Measurements from ENCODE around the gene EPB41L1. TPM values are rescaled to one million over a fixed set of nuclear protein-coding genes. Genes with fewer than 3 reads are reported as not detected.

The EPB41L1 gene
- total and polyA plus RNA-seq, 2 experiments from 2014 or later, result 17.0 to 19.2 TPM

GRCh38 chr20:36215778-36216177 is 61.2 kb downstream of the EPB41L1 start:
- no peak for DNase-seq
- Histone ChIP-seq H3K9me3 (ENCODE audit: low read depth) (no peaks in the 10 kb centered on the region), H3K79me2 (ENCODE audit: insufficient read depth) (no peaks in the 10 kb centered on the region), H3K9me2 (ENCODE audit: insufficient read depth) (no peaks in the 10 kb centered on the region), H3K9ac (no peak overlapping the region), H3K36me3 (ENCODE audit: low read depth) (no peaks in the 10 kb centered on the region), H4K20me1 (ENCODE audit: insufficient read depth) (no peaks in the 10 kb centered on the region), H2AFZ (no peak overlapping the region), H3K27me3 (replicated peaks; ENCODE audit: insufficient read depth) (no peaks in the 10 kb centered on the region), H3K4me3 (no peak overlapping the region), H3K4me2 (ENCODE audit: unreplicated experiment) (no peak overlapping the region), H3K4me1 (ENCODE audit: insufficient read depth) (no peaks in the 10 kb centered on the region), H3K27ac (no peak overlapping the region), H3F3A (ENCODE audit: insufficient read depth) (no peaks in the 10 kb centered on the region)
- in situ Hi-C loops (cut with MboI), result no loop called here
- WGBS, 2 experiments (ENCODE audit: low coverage in 1 of 2, low lambda C conversion rate in 2 of 2, missing lambda C conversion rate in 2 of 2), result 89 to 94% methylated on average over 4 of the region's 4 CpGs
- TF ChIP-seq EZH2 (IDR thresholded peaks at IDR 0.05; ENCODE audit: insufficient read depth, poor library complexity, severe bottlenecking), result no peak
- TF ChIP-seq EZH2phosphoT487 (IDR thresholded peaks at IDR 0.05; ENCODE audit: insufficient read depth, low read depth), result no peak

DNA sequence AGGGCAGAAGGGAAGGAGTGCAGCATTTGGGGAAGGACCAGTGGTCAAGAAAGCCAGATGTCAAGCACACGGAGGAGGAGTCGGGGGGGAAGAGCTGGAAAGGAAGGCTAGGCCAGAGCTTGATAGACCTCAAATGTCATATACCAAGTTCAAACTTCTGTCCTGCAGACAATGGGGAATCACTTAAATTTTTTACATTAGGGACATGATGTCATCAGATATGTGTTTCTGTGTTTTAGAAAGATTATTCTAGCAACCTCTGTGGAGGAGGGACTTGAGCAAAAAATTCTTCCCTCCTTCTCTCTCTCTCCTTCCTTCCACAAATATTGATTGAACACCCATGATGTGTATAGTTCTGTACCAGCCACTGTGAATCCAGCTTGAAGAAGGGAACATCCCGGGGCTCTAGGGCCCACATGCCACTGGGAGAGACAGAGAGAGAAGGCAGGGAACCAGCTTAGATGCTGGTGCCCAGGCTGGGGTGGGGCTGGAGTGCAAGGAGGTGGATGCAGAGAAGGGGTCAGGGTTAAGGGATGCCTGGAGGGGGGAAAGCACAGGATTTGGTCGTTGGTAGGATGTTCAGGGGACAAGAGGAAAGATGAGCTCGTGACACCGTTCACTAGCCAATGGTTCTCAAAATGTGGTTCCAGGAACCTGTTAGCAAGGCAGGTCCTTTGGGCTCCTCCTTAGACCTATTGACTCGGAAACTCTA is 61.9 kb downstream of the EPB41L1 start:
- no peaks in the 10 kb centered on the region for H3K36me3 ChIP-seq (ENCODE audit: low read depth)
- no peaks in the 10 kb centered on the region for H3F3A ChIP-seq (ENCODE audit: insufficient read depth)
- H3K27ac ChIP-seq, result no peak overlapping the region
- no peaks in the 10 kb centered on the region for H4K20me1 ChIP-seq (ENCODE audit: insufficient read depth)
- H3K4me2 ChIP-seq (ENCODE audit: unreplicated experiment), result no peak overlapping the region
- no peak overlapping the region for H3K4me3 ChIP-seq
- H3K4me1 ChIP-seq (ENCODE audit: insufficient read depth), result no peaks in the 10 kb centered on the region
- no peaks in the 10 kb centered on the region for H3K27me3 ChIP-seq (replicated peaks; ENCODE audit: insufficient read depth)
- no peak for DNase-seq
- WGBS, 2 experiments (ENCODE audit: low coverage in 1 of 2, low lambda C conversion rate in 2 of 2, missing lambda C conversion rate in 2 of 2), result 63 to 66% methylated on average over 7 of the region's 7 CpGs
- H3K79me2 ChIP-seq (ENCODE audit: insufficient read depth), result no peaks in the 10 kb centered on the region
- in situ Hi-C loops (cut with MboI), result no loop called here
- no peak overlapping the region for H3K9ac ChIP-seq
- TF ChIP-seq EZH2phosphoT487 (IDR thresholded peaks at IDR 0.05; ENCODE audit: insufficient read depth, low read depth) (no peak), EZH2 (IDR thresholded peaks at IDR 0.05; ENCODE audit: insufficient read depth, poor library complexity, severe bottlenecking) (no peak)
- no peaks in the 10 kb centered on the region for H3K9me2 ChIP-seq (ENCODE audit: insufficient read depth)
- H3K9me3 ChIP-seq (ENCODE audit: low read depth), result no peaks in the 10 kb centered on the region
- H2AFZ ChIP-seq, result no peak overlapping the region

GRCh38 chr20:36217226-36217625 is 62.7 kb downstream of the EPB41L1 start:
- H3K36me3 ChIP-seq (ENCODE audit: low read depth), result no peaks in the 10 kb centered on the region
- in situ Hi-C loops (cut with MboI), result no loop called here
- H3K4me1 ChIP-seq (ENCODE audit: insufficient read depth), result no peaks in the 10 kb centered on the region
- 80 to 89% methylated on average over 4 of the region's 4 CpGs for WGBS, 2 experiments (ENCODE audit: low coverage in 1 of 2, low lambda C conversion rate in 2 of 2, missing lambda C conversion rate in 2 of 2)
- no peak for DNase-seq
- H3K27ac ChIP-seq, result no peak overlapping the region
- no peak overlapping the region for H2AFZ ChIP-seq
- no peaks in the 10 kb centered on the region for H3K27me3 ChIP-seq (replicated peaks; ENCODE audit: insufficient read depth)
- H3K79me2 ChIP-seq (ENCODE audit: insufficient read depth), result no peaks in the 10 kb centered on the region
- H3K4me3 ChIP-seq, result no peak overlapping the region
- no peaks in the 10 kb centered on the region for H3K9me3 ChIP-seq (ENCODE audit: low read depth)
- H3K9ac ChIP-seq, result no peak overlapping the region
- no peaks in the 10 kb centered on the region for H3F3A ChIP-seq (ENCODE audit: insufficient read depth)
- H4K20me1 ChIP-seq (ENCODE audit: insufficient read depth), result no peaks in the 10 kb centered on the region
- no peak for TF ChIP-seq EZH2phosphoT487 (IDR thresholded peaks at IDR 0.05; ENCODE audit: insufficient read depth, low read depth)
- TF ChIP-seq EZH2 (IDR thresholded peaks at IDR 0.05; ENCODE audit: insufficient read depth, poor library complexity, severe bottlenecking), result no peak
- no peaks in the 10 kb centered on the region for H3K9me2 ChIP-seq (ENCODE audit: insufficient read depth)
- H3K4me2 ChIP-seq (ENCODE audit: unreplicated experiment), result no peak overlapping the region

DNA sequence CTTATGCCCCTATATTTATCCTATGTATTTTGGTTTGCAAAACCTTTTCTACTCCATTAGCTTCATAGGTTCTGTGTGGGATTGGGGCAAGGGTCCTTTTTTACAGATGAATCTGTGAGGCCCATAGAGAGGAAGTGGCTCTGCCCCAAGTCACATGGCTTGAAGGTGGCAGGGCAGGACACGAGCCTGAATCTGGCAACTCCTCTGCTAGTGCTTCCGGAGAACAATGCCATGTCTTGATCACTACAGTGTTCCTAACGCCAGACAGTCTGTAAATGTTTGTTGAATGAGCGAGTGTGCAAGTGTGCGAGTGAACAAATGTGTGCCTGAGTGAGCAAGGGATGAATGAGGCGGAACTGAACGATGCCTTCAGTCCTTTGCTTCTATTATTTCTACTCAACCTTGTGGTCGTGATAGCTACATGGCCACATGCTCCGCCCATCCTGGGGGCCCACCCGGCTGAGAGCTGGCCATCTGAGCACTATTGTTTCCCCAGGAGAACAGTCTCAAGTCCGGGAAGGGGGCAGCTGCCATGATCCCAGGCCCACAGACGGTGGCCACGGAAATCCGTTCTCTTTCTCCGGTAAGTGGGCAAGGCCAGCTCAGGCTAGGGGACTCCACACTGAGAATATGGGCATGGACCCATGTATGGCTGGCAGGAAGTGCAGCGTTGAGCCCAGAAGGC is 64.0 kb downstream of the EPB41L1 start:
- H3K79me2 ChIP-seq (ENCODE audit: insufficient read depth), result no peaks in the 10 kb centered on the region
- no peaks in the 10 kb centered on the region for H4K20me1 ChIP-seq (ENCODE audit: insufficient read depth)
- no peaks in the 10 kb centered on the region for H3K9me3 ChIP-seq (ENCODE audit: low read depth)
- no peaks in the 10 kb centered on the region for H3K36me3 ChIP-seq (ENCODE audit: low read depth)
- no peaks in the 10 kb centered on the region for H3K9me2 ChIP-seq (ENCODE audit: insufficient read depth)
- no peaks in the 10 kb centered on the region for H3F3A ChIP-seq (ENCODE audit: insufficient read depth)
- no peak overlapping the region for H3K4me3 ChIP-seq
- no peaks in the 10 kb centered on the region for H3K4me1 ChIP-seq (ENCODE audit: insufficient read depth)
- no peak for DNase-seq
- no peak overlapping the region for H3K27ac ChIP-seq
- H3K9ac ChIP-seq, result no peak overlapping the region
- 84 to 86% methylated on average over 16 of the region's 16 CpGs for WGBS, 2 experiments (ENCODE audit: low coverage in 1 of 2, low lambda C conversion rate in 2 of 2, missing lambda C conversion rate in 2 of 2)
- no peak overlapping the region for H2AFZ ChIP-seq
- H3K4me2 ChIP-seq (ENCODE audit: unreplicated experiment), result no peak overlapping the region
- H3K27me3 ChIP-seq (replicated peaks; ENCODE audit: insufficient read depth), result no peaks in the 10 kb centered on the region
- TF ChIP-seq EZH2phosphoT487 (IDR thresholded peaks at IDR 0.05; ENCODE audit: insufficient read depth, low read depth) (no peak), EZH2 (IDR thresholded peaks at IDR 0.05; ENCODE audit: insufficient read depth, poor library complexity, severe bottlenecking) (no peak)
- in situ Hi-C loops (cut with MboI), result no loop called here
